ENCODE results near the gene NCKAP1.

DNA sequence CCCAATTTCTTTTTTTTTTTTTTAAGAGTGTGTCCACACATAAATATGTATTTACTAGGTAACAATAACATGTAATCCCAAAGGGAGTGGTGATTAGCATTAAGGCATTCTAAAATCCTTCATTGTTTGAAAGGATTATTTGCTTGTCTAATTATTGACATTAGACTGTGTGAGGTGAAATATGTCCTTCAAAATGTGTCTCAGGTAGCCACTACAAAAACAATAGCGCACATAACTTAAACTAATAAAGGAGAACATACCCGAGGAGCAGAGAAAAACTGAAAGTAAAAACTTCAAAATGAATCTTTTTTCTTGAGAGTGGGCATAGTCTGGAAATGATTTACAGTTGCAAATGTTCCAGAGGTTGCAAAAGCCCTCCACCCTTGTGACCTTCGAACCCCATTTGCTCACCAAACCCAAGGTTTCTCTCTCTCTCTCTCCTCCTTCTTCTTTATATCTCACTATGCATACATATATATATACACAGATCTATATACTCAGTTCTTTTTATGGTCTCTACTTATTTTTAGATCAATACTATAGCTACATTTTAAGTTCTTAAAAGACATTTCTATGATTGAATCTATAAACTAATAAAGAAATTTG lies 147.4 kb downstream of the NCKAP1 start:
- TF ChIP-seq POLR2A (IDR thresholded peaks at IDR 0.05) (no peak), CTCF (IDR thresholded peaks at IDR 0.05) (no peak)

Measured in Peyer's patch (tissue), 4 donors.